PC-9 (cell line): ENCODE results near the gene TRPV5. TPM values are rescaled to one million over a fixed set of nuclear protein-coding genes. Genes with fewer than 3 reads are reported as not detected.
A peak's percentile ranks its signal among the peaks of the same experiment; 100 is the strongest.

Experiments
- BruUV-seq: library from RNA; stranded (reverse); fragments of 400-500 nt; replicated peaks from 2 replicates; lab custom pipeline; 2021; lab: Mats Ljungman, UMichigan
- CTCF ChIA-PET: fragments of 300-600 bp; sonication (Branson Sonifier 250); formaldehyde crosslinking; loops from one replicate; lab custom pipeline; 2022; ENCODE audit warnings: antibody characterized with exemption; lab: Charles Lee
- POLR2A ChIA-PET: fragments of 300-600 bp; sonication (Branson Sonifier 250); formaldehyde crosslinking; loops from one replicate; lab custom pipeline; 2022; ENCODE audit warnings: antibody characterized with exemption; ENCODE audit not compliant: unreplicated experiment; lab: Charles Lee
- DNase-seq, 2 experiments: peaks; one replicate each; pipeline versions ENCODE4 v3.0.0 to v3.0.0-alpha.2; 2015 to 2022; ENCODE audit warnings: mixed read lengths in 1 of 2
- H2AFZ ChIP-seq: fragments of 200-600 bp; sonication (generic); 2 replicates; pipeline ENCODE4 v1.8.1; 2017; ENCODE audit warnings: antibody characterized with exemption
- H3F3A ChIP-seq: fragments of 200-600 bp; sonication (generic); 2 replicates; pipeline ENCODE4 v1.8.1; 2017; ENCODE audit warnings: antibody characterized with exemption, mild to moderate bottlenecking, low read depth; ENCODE audit not compliant: insufficient read depth
- H3K27ac ChIP-seq: fragments of 200-600 bp; sonication (generic); 2 replicates; pipeline ENCODE4 v1.6.1; 2016; ENCODE audit warnings: mixed run types
- H3K27me3 ChIP-seq: fragments of 200-600 bp; sonication (generic); 2 replicates; pipeline ENCODE4 v1.6.1; 2016; ENCODE audit warnings: low read depth, mixed run types; ENCODE audit not compliant: insufficient read depth
- H3K36me3 ChIP-seq: fragments of 200-600 bp; sonication (generic); 2 replicates; pipeline ENCODE4 v1.6.1; 2016; ENCODE audit warnings: low read depth, mixed run types
- H3K4me1 ChIP-seq: fragments of 200-600 bp; sonication (generic); replicated peaks from 2 replicates; pipeline ENCODE4 v1.6.1; 2016; ENCODE audit warnings: mixed run types; ENCODE audit not compliant: insufficient read depth
- H3K4me2 ChIP-seq: fragments of 200-600 bp; sonication (generic); 2 replicates; pipeline ENCODE4 v1.6.1; 2017; ENCODE audit warnings: mixed run types
- H3K4me3 ChIP-seq: fragments of 200-600 bp; sonication (generic); 2 replicates; pipeline ENCODE4 v1.6.1; 2016; ENCODE audit warnings: mixed run types
- H3K79me2 ChIP-seq: fragments of 200-600 bp; sonication (generic); 2 replicates; pipeline ENCODE4 v1.6.1; 2017; ENCODE audit warnings: low read depth, mixed run types
- H3K9me2 ChIP-seq: fragments of 200-600 bp; sonication (generic); 2 replicates; pipeline ENCODE4 v1.8.1; 2017; ENCODE audit warnings: mild to moderate bottlenecking; ENCODE audit not compliant: insufficient read depth
- H3K9me3 ChIP-seq: fragments of 200-600 bp; sonication (generic); 2 replicates; pipeline ENCODE4 v1.8.1; 2016; ENCODE audit warnings: low read depth; ENCODE audit not compliant: insufficient read depth
- H4K20me1 ChIP-seq: fragments of 200-600 bp; sonication (generic); 2 replicates; pipeline ENCODE4 v1.8.1; 2017; ENCODE audit not compliant: insufficient read depth
- CTCF ChIP-seq: fragments of 200-600 bp; sonication (generic); conservative IDR thresholded peaks from 2 replicates; pipeline ENCODE4 v1.6.1; 2017; ENCODE audit warnings: mixed run types, antibody characterized with exemption, mild to moderate bottlenecking, moderate library complexity
- EZH2 ChIP-seq: fragments of 200-600 bp; sonication (generic); IDR thresholded peaks from 2 replicates; pipeline ENCODE4 v1.8.0; 2017; ENCODE audit warnings: antibody characterized with exemption, low read depth
- intact Hi-C: fragments of 100-400 bp; cut with micrococcal nuclease; formaldehyde crosslinking; loops from one replicate; pipeline ENCODE4 v1.10.0; 2022; ENCODE audit not compliant: unreplicated experiment
- total RNA-seq: library from RNA; stranded (reverse); gene quantifications from 2 replicates; pipeline ENCODE4 v1.2.3, GENCODE V29; 2021

The TRPV5 gene
- total RNA-seq, 1 experiment from 2014 or later: not detected

- peak; percentile 46 to 74 for DNase-seq
- peak overlapping the region; percentile 10; the same call in 1 of the 2 replicates for H3K4me2 ChIP-seq
- H3K27ac ChIP-seq: no peak overlapping the region
- BruUV-seq: no TSS peak
- no peaks in the 10 kb centered on the region for H3K9me3 ChIP-seq
- no peaks in the 10 kb centered on the region for H3K36me3 ChIP-seq
- H3K9me2 ChIP-seq: no peaks in the 10 kb centered on the region
- no peak overlapping the region for H2AFZ ChIP-seq
- ChIA-PET CTCF (interaction anchor here (0.7 kb wide), 2 partner anchors 12 to 48 kb away, joined by 3 read pairs; no protein-coding TSS in a partner anchor), POLR2A (interaction anchor here (0.6 kb wide), 1 partner anchor 467 kb away, joined by 4 read pairs; no protein-coding TSS in a partner anchor)
- H3K27me3 ChIP-seq: no peaks in the 10 kb centered on the region
- no peak overlapping the region for H3K4me3 ChIP-seq
- H4K20me1 ChIP-seq: no peaks in the 10 kb centered on the region
- H3K79me2 ChIP-seq: no peaks in the 10 kb centered on the region
- TF ChIP-seq EZH2 (no peak), CTCF (no peak)
- intact Hi-C loops: loop anchor here (2.0 to 5.0 kb wide), 3 partner anchors 40 to 84 kb away; no protein-coding TSS in a partner anchor
- peaks cover 37% of the 10 kb centered on the region for H3K4me1 ChIP-seq
- H3F3A ChIP-seq: peaks cover 14% of the 10 kb centered on the region; the same call in 1 of the 2 replicates
Measured at GRCh38 chr7:142913051-142913450, 20.5 kb downstream of the TRPV5 start.

GRCh38 chr7:142910481-142910880 is 23.1 kb downstream of the TRPV5 start:
- H3K27me3 ChIP-seq: no peaks in the 10 kb centered on the region
- peaks cover 37% of the 10 kb centered on the region for H3K4me1 ChIP-seq
- H4K20me1 ChIP-seq: no peaks in the 10 kb centered on the region
- intact Hi-C loops: loop anchor here (5.0 kb wide), 1 partner anchor 87 kb away; no protein-coding TSS in a partner anchor
- no peak overlapping the region for H2AFZ ChIP-seq
- H3K9me2 ChIP-seq: no peaks in the 10 kb centered on the region
- TF ChIP-seq CTCF: no peak
- TF ChIP-seq EZH2: no peak
- H3K9me3 ChIP-seq: peaks cover 16% of the 10 kb centered on the region
- peak overlapping the region; percentile 21 for H3K4me2 ChIP-seq
- ChIA-PET POLR2A (interaction anchor here (0.5 to 0.6 kb wide), 2 partner anchors 87 to 105 kb away, joined by 3 to 10 read pairs; no protein-coding TSS in a partner anchor), CTCF (interaction anchor here (1.2 to 1.7 kb wide), 3 partner anchors 12 to 51 kb away, joined by 4 to 7 read pairs (median 4); no protein-coding TSS in a partner anchor)
- H3K4me3 ChIP-seq: no peak overlapping the region
- no TSS peak for BruUV-seq
- DNase-seq: no peak
- H3K36me3 ChIP-seq: no peaks in the 10 kb centered on the region
- H3F3A ChIP-seq: peaks cover 14% of the 10 kb centered on the region; the same call in 1 of the 2 replicates
- H3K27ac ChIP-seq: peak overlapping the region; percentile 55; the same call in 1 of the 2 replicates
- H3K79me2 ChIP-seq: no peaks in the 10 kb centered on the region

- Histone ChIP-seq H3K4me2 (peak overlapping the region; percentile 21), H3K9me3 (peaks cover 20% of the 10 kb centered on the region), H3K79me2 (no peaks in the 10 kb centered on the region), H4K20me1 (no peaks in the 10 kb centered on the region), H3F3A (peaks cover 14% of the 10 kb centered on the region; the same call in 1 of the 2 replicates), H3K9me2 (no peaks in the 10 kb centered on the region), H3K27me3 (no peaks in the 10 kb centered on the region), H3K36me3 (no peaks in the 10 kb centered on the region), H3K4me1 (peaks cover 37% of the 10 kb centered on the region), H3K27ac (peak overlapping the region; percentile 55), H2AFZ (no peak overlapping the region), H3K4me3 (no peak overlapping the region)
- intact Hi-C loops: loop anchor here (5.0 kb wide), 1 partner anchor 87 kb away; no protein-coding TSS in a partner anchor
- ChIA-PET POLR2A (interaction anchor here (0.5 kb wide), 1 partner anchor 88 kb away, joined by 10 read pairs; no protein-coding TSS in a partner anchor), CTCF (interaction anchor here (0.6 to 1.7 kb wide), 6 partner anchors 11 to 79 kb away, joined by 3 to 7 read pairs (median 4); no protein-coding TSS in a partner anchor)
- no TSS peak for BruUV-seq
- peak in 1 of 2 experiments; percentile 87 for DNase-seq
- TF ChIP-seq CTCF: no peak
- TF ChIP-seq EZH2: no peak
Measured at GRCh38 chr7:142910031-142910433, 23.5 kb downstream of the TRPV5 start.
